ENCODE data around the gene CARMIL1. TPM values are rescaled to one million over a fixed set of nuclear protein-coding genes. Genes with fewer than 3 reads are reported as not detected.

Gene CARMIL1
- total RNA-seq, 1 donor from 2014 or later = 8.4 TPM

DNA sequence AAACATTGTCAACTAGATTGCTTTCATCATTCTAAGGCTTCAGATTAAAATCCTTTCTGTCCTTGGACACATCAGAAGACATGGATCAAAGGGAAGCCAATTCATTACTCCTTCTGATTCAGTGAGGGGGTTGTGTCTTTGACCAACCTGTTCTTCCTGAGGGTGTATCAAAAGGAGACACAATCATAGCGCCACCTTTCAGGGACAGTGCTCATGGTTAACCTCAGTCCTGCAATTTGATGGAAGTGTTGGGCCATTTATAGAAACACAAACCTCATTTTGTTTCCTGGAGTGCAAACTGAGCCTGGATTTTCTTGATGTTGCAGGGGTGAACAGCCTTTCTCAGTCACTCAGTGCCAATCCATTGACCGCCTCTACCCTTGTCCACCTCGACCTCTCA lies 209.0 kb downstream of the CARMIL1 start:
- no peak overlapping the region for H3K4me3 ChIP-seq
- H3K36me3 ChIP-seq = no peaks in the 10 kb centered on the region
- no peak for DNase-seq
- H3K27me3 ChIP-seq (ENCODE audit: low read depth) = no peaks in the 10 kb centered on the region
- peaks cover 35% of the 10 kb centered on the region for H3K4me1 ChIP-seq
- TF ChIP-seq, protein P1, sequence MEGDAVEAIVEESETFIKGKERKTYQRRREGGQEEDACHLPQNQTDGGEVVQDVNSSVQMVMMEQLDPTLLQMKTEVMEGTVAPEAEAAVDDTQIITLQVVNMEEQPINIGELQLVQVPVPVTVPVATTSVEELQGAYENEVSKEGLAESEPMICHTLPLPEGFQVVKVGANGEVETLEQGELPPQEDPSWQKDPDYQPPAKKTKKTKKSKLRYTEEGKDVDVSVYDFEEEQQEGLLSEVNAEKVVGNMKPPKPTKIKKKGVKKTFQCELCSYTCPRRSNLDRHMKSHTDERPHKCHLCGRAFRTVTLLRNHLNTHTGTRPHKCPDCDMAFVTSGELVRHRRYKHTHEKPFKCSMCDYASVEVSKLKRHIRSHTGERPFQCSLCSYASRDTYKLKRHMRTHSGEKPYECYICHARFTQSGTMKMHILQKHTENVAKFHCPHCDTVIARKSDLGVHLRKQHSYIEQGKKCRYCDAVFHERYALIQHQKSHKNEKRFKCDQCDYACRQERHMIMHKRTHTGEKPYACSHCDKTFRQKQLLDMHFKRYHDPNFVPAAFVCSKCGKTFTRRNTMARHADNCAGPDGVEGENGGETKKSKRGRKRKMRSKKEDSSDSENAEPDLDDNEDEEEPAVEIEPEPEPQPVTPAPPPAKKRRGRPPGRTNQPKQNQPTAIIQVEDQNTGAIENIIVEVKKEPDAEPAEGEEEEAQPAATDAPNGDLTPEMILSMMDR (IDR thresholded peaks at IDR 0.05; ENCODE audit: borderline replicate concordance) = no peak
- H3K9me3 ChIP-seq (replicated peaks) = no peaks in the 10 kb centered on the region
- no peak overlapping the region for H3K27ac ChIP-seq (replicated peaks)
- intact Hi-C loops (cut with micrococcal nuclease) = no loop called here

DNA sequence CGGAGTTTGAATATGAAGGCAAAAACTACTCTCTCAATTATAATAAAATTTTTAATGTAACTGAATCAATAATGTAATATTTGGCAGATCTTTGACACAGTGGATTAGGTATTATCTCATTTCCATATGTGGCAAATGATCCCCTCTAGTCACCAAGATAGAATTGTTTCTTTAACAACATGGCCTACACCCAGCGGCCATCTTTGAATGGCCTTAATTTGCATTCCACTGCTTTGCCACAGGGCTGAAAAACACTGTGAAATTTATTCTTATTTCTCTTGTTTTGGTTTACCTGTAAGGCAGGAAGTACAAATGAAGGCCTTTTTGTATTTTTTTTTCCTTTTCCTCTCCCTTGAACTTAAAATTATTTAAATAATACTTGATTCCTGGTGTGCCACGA lies 210.2 kb downstream of the CARMIL1 start:
- H3K36me3 ChIP-seq = no peaks in the 10 kb centered on the region
- intact Hi-C loops (cut with micrococcal nuclease) = no loop called here

DNA sequence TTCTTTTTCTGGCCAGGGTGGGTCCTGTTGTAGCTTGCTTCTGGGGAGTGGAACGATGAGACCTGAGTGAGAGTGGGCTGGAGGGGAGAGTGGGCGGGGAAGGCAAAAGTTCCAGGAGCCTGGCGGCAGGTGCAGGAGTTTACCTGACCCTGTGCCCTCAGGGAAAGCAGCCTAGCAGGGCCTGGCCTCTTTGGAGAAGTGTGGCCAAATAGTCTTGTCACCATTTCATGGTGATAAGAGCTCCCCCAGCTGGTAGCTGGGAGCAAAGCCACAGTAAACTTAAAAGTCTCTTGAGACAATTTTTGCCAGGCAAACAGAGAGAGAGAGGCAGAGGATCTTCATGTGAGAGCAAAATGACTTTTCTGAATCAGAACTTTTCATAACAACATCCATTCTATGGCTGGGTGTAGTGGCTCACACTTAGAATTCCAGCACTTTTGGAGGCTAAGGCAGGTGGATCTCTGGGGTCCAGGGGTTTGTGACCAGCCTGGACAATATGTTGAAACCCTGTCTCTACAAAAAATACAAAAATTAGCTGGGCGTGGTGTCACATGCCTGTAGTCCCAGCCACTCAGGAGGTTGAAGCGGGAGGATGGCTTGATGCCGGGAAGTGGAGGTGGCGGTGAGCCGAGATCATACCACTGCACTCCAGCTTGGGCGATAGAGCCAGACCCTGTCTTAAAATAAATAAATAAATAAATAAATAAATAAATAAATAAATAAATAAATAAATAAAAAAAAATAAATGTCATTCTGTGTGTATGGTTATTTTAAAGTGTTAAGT lies 211.0 kb downstream of the CARMIL1 start:
- intact Hi-C loops (cut with micrococcal nuclease) = loop anchor here (5.0 kb wide), 1 partner anchor 213 kb away; the partner anchor contains the start of gene CARMIL1
- Histone ChIP-seq H3K4me1 (peaks cover 35% of the 10 kb centered on the region), H3K36me3 (no peaks in the 10 kb centered on the region), H3K9me3 (replicated peaks) (no peaks in the 10 kb centered on the region), H3K27me3 (ENCODE audit: low read depth) (no peaks in the 10 kb centered on the region), H3K4me3 (no peak overlapping the region), H3K27ac (replicated peaks) (peak overlapping the region; percentile 39)
- peak; percentile 53 for DNase-seq
- TF ChIP-seq, protein P1 (IDR thresholded peaks at IDR 0.05; ENCODE audit: borderline replicate concordance) = peak; percentile 83

More for the DNA sequence above, 210.2 kb downstream of the CARMIL1 start:
- Histone ChIP-seq H3K9me3 (replicated peaks) (no peaks in the 10 kb centered on the region), H3K4me3 (no peak overlapping the region), H3K4me1 (peaks cover 35% of the 10 kb centered on the region), H3K27me3 (ENCODE audit: low read depth) (no peaks in the 10 kb centered on the region), H3K27ac (replicated peaks) (peak overlapping the region; percentile 39)
- TF ChIP-seq, protein P1 (IDR thresholded peaks at IDR 0.05; ENCODE audit: borderline replicate concordance) = no peak
- DNase-seq = no peak

DNA sequence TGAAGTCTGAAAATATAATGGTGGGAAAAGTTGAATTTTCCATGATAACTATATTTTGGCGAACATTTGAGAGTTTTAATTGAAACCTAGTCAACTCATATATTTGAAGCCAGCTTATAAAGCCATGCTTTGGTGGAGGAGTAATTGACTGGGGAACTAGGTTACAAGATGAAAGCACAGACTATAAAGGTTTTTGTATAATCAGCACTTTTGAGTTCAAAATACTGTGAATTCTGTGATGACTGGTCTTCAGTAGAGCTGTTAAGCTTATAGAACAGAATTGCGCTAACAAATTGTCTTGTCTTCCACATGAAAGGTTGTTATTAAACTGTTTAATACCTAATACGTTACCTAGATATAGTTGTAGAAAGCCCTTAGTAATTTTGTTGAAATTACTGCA lies 213.8 kb downstream of the CARMIL1 start:
- TF ChIP-seq, protein P1 (IDR thresholded peaks at IDR 0.05; ENCODE audit: borderline replicate concordance) = no peak
- no peak for DNase-seq
- Histone ChIP-seq H3K36me3 (no peaks in the 10 kb centered on the region), H3K27me3 (ENCODE audit: low read depth) (no peaks in the 10 kb centered on the region), H3K27ac (replicated peaks) (no peak overlapping the region), H3K4me1 (peaks cover 11% of the 10 kb centered on the region), H3K4me3 (no peak overlapping the region), H3K9me3 (replicated peaks) (no peaks in the 10 kb centered on the region)
- intact Hi-C loops (cut with micrococcal nuclease) = loop anchor here (5.0 kb wide), 1 partner anchor 216 kb away; the partner anchor contains the start of gene CARMIL1

DNA sequence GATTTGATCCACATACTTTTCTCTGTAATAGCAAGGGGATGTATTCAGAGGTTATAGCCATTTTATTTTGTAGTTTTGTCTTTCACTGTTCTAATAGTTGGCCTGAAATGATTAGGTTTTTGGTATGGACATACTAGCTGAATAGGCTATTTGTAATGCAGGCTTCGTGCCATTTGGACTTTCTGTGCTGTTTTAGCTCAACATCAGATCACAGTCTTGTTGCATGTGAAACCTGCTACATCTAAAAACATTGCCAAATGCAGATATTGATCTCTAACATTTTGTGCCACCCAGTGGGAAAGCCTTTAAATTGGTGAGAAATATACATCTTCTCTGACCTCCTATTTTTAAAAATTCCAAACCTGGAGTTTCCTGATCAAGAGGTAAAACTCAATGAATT lies 215.3 kb downstream of the CARMIL1 start:
- Histone ChIP-seq H3K27me3 (ENCODE audit: low read depth) (no peaks in the 10 kb centered on the region), H3K27ac (replicated peaks) (no peak overlapping the region), H3K9me3 (replicated peaks) (no peaks in the 10 kb centered on the region), H3K4me3 (no peak overlapping the region), H3K4me1 (peaks cover 8% of the 10 kb centered on the region), H3K36me3 (no peaks in the 10 kb centered on the region)
- TF ChIP-seq, protein P1 (IDR thresholded peaks at IDR 0.05; ENCODE audit: borderline replicate concordance) = no peak
- DNase-seq = no peak
- intact Hi-C loops (cut with micrococcal nuclease) = loop anchor here (5.0 kb wide), 1 partner anchor 217 kb away; the partner anchor contains the start of gene CARMIL1

All from left ventricle myocardium inferior (tissue), 1 donor.